Measurements from ENCODE around the gene EFCAB12.

GRCh38 chr3:129469026-129469425 lies 40.6 kb upstream of the EFCAB12 start:
- no peak for TF ChIP-seq CTCF (IDR thresholded peaks at IDR 0.05)
- no peak for TF ChIP-seq REST (IDR thresholded peaks at IDR 0.05; ENCODE audit: insufficient read depth in 1 of 2, low read depth in 2 of 2, low read length in 1 of 2)

Data from Panc1 (cell line).